Measurements from ENCODE around the gene MTMR3.

Gene MTMR3

DNA sequence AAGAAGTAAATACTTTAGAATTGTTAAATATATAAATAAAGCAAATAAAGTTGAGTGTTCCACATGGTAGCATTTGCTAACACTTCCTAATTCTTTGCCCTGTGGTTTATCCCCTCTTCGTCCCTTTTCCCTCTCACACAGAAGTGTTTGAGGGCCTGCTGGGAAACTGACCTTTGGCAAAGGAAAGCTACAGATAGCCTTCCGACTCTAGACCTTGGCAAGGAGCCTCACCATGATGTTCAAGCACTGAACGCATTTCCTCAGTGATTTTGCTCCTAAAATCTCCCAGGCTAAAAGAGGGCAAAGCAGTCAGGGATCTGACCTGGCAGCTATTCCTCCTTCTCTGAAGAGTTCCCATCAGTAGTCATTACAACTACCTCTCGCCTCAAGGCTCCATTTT, 144.8 kb downstream of the MTMR3 start:
- DNase-seq (ENCODE audit: low read depth): no peak

DNA sequence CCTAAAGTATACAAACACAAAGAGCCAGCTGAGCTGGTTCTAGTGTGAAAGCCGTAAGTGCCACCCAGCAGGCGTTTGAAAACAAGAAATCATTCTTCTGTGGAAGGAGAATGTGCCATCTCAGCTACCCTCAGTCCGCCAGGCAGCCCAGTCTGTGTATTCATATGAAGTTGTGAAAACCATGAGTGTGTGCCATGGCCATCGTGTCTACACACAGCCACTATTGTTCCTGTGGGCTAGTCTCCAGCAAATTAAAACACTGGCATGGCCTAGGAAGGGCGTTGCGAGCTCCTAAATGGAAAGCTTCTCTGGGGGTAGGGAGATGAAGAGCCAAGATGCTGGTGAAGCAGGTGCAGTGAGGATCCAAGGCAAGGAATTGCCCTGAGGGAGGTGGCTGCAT, 145.8 kb downstream of the MTMR3 start:
- no peak for DNase-seq (ENCODE audit: low read depth)

DNA sequence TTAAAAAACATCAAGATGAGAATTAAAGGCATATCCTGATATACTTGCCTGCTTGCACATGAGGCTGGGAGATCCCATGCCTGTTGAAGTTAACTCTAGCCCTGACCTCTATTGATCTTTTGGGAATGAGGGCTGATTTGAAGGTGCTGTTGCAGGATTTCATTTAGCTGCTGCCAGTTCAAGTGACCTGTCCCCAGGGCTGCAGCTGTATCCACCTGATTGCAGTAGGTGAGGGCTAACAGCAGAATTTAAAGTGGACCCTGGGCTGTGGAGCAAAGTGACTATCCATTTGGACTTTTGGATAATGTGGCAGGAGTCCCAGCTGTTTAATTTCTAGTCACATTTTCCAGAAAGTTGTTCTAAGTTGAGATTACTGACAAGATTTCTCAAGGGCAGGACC, 146.5 kb downstream of the MTMR3 start:
- no peak for DNase-seq (ENCODE audit: low read depth)

DNA sequence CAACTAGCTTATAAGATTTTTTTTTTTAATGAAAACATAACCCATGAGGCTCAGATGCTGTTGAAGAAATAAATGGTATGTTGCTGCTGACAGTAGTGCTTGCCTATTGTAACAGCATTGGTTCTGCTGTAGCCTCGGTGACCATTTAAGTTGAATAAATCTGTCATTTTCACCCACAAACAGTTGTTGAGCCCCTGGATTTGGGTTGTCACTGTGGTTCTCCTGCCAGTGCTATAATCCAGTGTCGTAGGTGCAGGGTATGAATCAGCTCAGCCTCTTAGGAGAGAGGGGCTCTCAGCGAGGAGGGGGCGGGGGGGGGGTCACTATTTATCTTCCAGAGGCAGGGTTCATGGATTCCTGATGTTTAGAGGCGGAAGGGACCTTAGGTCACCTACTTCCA, 147.4 kb downstream of the MTMR3 start:
- no peak for DNase-seq (ENCODE audit: low read depth)

DNA sequence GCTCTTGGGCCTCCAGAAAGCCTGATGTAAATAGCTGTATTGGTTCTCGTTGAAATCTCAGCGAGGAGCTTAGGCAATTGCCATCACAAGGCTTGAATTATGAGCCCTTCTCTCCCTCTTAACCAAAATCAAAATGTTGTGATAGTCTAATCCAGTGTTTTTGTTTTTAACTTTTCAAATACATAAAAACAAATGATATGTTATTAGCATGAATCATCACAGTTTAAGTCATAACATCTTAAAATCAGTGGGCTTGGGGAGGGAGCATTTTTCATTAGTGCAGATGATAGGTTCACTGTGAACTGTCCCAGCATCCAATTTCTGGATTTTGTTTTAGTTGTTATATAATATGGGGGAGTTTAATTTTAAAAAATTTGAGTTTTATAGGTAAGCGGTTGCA, 148.4 kb downstream of the MTMR3 start:
- DNase-seq (ENCODE audit: low read depth): no peak

DNA sequence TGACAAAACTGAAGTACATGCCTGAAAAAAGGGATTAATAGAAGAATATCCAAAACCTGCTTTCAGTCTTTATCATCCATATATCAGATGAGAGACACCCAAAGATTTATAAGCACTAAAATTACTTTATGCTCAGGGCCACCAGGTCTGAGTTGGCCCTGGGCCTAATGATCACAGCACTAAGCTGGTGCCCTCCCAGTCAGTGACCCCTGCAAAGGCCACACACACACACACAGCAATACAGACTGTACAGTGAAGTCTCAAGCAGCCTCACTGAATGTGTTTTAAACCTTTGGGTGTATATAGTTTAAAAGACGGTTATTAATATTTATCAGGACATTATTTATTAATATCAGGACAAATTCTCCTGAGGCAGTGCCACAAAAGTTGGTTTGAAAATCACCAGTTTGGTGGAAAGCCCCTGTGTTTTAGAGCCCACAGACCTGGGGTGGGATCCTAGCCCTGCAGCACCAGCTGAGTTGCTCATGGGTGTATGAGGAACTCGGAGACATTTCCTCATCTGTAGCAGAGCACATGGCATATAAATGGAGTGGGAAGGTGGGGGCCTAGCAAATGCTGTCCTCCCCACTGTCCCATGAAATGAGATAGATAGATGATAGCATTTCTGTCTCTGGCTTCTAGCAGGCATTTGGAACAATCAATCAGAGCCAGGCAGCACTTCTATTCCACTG, 148.9 kb downstream of the MTMR3 start:
- no peak for DNase-seq (ENCODE audit: low read depth)

DNA sequence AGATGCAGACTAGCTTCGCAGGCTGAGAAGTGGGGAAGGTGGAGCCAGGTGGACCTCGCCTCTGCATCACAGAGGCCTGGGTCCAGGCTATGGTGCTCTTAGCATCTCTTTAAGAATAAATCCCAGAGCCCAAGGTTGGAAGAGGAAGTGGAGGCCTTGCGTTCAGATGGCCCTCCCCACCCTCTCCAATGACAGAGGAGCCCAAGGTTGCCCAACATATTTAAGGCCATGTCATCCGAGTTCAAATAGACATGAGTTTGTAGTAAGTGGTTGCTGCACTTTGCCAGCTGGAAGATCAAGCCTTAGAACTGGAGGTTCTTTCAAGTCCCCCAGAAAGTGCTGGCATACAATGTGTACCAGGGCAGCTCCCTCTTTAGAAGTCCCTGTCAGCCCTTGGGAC, 150.2 kb downstream of the MTMR3 start:
- DNase-seq (ENCODE audit: low read depth): no peak

DNA sequence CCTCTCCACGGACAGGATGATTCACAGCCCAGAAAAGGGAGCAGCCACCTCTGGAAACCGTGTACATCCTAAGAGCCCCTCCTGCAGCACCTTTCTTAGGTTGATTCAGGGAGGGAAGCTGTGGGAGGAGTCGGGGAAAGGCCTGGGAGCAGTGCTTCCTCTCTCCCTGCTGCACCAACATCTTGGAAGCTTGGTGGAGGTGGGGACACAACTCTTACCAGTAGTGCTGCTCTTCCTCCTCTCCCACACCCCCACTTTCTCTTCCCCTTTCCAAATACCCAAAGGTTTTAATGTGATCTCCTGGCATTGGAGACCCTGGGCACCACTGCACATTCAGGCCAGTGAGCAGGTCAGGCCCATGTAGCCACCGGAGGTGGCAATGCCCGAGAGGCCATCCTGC, 150.9 kb downstream of the MTMR3 start:
- no peak for DNase-seq (ENCODE audit: low read depth)

DNA sequence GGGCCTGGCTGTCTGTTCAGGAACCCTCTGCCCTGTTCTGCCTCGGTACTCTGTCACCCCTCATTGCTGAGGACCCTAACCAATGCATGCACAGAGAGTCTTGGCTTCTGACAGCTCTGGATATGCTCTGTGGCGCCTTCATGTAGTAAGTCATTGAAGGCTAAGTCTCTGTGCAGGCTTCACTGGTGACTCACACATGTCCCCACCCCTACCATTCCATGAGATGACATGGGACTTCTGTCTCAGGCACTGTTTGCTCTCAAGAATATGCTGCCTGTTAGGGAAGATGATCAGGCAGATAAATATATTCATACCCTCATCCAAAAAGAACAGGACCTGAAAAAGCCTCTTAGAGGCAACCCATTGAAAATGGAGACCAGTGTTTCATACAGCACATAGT, 153.7 kb downstream of the MTMR3 start:
- DNase-seq (ENCODE audit: low read depth): no peak

DNA sequence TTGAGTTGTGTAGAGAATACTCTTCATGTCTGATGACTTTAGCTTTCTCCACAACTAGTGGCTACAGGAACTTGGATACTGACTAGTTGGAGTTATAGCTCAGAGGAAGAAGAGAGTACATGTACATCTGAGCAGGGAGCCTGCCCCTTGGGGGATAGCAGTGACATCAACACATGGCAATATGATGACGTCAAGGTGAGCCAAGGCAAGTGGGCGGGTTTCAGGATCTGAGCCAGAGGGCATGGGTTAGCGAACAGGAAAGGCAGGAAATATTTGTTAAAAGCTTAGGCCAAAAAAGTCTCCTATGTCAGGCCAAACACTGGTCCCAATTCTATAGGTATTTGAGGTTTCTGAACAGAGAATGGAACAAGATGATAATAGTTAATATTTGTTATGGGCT, 155.2 kb downstream of the MTMR3 start:
- peak; percentile 34 for DNase-seq (ENCODE audit: low read depth)

DNA sequence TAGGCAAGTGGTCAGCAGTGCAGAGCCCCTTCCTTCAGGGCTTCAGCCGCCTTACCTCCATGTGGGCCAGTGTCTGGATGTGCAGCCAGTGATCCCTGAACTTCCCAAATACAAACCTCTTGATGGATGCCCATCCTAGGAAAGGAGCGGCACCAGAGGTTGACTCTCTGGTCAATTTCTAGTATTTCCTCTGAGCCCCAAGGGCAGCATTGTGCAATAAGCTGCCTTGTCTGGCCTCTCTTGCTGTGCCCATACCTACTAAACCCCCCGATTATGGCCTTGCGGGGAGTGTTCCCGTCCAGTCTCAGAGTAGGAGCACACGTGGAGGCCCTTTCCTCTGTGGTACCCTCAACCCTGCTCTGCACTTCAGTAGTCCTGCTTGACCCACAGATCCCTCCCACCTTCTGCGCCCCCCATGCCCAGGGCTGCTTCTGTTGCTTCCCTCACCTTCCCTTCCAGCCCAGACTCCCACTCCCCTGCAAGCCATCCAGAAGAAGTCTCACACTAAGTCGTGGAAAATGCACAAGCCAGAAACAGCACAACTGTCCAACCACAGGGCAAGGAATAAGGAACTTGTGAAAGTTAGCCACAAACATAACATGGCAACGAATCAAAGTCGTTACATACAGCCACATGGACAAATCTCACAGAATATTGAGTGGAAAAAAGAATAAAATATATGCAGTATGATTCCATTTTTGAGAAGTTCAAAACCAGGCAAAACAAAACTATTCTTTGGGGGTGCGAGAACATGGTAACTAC, 157.7 kb downstream of the MTMR3 start:
- no peak for DNase-seq (ENCODE audit: low read depth)

DNA sequence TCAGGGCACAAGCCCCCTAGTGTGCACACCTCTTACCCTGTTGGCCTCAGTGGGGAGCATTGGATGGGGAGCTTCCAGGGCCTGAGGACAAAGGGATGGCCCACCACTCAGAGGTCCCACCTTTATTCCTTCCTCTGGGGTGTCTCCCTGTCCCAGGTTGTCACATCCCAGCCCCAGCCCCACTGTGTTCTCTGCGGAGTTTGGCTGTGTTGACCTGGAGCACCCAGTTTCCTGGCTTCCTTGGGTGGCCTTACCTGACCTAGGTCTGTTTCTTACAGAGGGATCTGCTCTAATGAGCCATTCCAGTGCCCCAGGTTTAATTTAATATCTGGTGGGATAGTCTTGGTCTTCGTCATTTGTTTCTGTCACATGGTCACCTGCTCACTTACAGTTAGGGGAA, 158.5 kb downstream of the MTMR3 start:
- DNase-seq (ENCODE audit: low read depth): no peak

DNA sequence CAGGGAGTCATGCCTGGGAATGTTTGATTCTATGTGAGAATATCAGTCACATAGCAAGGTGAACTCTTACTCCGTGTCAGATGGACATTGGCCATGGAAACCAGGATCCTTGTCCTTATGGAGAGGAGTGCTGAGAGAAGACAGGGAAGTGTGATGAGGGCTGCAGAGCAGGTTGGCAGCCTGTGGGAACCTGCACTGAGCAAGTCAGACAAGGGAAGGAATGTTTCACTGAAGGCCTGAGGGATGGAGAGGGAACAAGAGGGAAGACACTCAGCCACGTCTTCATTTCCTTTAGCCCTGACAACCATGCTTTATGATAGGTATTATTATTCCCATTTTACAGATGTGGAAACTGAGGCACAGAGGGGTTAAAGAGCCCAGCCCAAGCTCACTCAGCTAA, 158.9 kb downstream of the MTMR3 start:
- DNase-seq (ENCODE audit: low read depth): no peak

DNA sequence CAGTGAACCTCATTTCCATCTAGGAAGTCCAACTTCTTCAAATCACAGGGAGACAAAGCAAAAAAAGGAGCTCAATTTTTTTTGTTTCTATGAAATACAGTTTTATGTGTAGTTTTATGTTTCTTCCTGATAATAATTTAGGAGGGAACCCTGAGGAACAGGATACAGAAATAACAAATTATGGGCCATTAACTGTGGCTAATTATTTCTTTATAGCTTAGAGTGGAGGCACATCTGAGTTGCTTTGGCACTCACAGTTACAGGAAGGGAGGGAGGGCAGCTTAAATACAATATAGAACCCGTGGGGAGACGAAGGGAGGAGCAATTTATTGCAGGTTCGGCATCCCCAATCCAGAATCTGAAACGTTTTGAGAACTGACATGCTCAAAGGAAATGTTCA, 160.2 kb downstream of the MTMR3 start:
- DNase-seq (ENCODE audit: low read depth): no peak

DNA sequence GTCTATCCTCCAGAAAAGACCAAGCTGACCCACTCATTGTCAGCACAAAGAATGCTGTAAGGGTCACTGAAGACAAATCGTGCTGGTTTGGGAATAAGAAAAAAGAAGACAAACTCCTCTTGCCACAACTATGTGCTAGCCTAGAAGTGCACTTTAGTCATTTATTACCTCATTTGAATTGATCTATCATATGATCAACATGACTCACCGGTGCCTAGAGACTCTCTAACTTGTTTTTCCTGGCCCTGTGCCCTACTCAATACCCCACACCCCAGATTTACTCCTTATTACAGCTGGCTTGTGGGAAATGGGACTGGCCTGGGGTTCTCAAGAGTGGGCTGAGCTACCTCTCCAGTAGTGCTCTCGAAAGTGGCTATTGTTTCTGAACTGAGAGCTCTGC, 161.4 kb downstream of the MTMR3 start:
- DNase-seq (ENCODE audit: low read depth): peak; percentile 70

DNA sequence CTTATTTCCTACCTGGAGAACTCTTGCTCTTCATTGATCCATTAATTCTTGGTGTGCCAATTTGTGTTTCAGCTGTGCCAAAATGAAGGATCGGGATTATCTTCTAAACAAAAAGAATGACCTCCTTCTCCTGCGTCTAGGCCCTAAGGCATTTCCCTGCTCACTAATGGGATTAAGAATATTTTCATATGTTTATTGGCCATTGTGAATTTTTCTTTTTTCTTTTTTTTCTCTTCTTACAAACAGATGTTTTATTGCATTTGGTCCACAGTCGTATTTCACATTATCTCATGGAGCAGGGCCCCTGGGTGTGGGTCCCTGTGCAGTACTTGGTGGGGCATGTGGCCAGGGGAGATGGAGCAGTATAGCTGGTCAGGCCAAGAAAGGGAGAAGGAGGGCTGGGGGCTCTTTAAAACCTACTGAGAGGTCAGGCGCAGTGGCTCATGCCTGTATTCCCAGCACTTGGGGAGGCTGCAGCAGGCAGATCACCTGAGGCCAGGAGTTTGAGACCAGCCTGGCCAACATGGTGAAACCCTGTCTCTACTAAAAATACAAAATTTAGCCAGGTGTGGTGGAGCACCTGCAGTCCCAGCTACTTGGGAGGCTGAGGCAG, 162.0 kb downstream of the MTMR3 start:
- DNase-seq (ENCODE audit: low read depth): no peak

DNA sequence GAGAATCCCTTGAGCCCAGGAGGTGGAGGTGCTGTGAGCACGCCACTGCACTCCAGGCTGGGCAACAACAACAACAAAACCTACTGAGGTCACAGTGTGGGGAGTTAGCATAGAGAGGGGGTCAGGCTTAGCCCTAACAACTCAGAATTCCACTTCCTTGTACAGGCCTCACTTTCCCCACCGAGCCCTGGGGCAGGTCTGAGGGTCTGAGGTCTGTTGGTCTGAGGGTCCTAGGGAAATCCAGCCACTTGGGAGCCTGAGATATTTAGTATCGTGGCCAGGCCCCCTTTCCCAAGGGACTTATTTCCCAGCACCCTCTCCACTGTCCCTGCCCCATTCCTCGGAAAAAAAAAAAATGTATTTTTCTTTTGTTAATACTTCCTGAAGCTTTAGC, 162.5 kb downstream of the MTMR3 start:
- no peak for DNase-seq (ENCODE audit: low read depth)

DNA sequence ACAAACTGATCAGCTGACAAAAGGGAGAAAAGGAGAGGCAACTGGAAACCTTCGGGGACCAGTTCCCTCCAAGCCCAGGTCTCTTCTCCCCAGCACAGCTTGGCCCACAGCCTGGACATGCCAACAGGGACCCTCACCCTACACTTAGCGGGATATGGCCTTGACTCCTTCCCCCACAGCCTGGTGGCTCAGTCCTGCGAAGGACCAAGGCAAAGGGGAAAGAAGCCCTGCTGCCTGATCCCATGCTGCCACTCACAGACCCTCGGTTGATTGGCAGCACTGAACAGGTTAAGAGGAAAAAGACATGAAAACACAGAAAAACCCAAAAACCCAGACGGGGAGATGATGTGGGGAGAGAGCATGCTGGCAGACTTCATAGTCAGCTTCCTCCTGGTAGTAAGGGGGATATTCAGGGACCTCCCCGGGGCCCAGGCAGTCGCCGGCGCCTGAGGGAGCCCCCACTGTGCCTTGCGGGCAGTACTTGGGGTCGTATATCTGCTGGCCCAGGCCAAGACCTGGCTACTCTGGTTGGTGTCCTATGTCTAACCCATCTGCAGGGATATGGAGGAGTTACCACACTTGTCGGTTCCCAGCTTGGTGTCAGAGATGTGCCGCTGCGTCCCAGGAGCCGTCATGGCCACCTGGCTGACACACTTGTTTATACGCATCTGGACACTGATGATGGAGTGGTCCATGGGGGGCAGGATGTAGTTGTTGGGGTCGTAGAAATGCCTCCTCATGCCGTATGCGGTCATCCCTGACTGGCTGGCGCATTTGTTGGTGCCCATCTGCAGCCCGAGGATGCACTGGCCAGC, 163.1 kb downstream of the MTMR3 start:
- DNase-seq (ENCODE audit: low read depth): no peak

DNA sequence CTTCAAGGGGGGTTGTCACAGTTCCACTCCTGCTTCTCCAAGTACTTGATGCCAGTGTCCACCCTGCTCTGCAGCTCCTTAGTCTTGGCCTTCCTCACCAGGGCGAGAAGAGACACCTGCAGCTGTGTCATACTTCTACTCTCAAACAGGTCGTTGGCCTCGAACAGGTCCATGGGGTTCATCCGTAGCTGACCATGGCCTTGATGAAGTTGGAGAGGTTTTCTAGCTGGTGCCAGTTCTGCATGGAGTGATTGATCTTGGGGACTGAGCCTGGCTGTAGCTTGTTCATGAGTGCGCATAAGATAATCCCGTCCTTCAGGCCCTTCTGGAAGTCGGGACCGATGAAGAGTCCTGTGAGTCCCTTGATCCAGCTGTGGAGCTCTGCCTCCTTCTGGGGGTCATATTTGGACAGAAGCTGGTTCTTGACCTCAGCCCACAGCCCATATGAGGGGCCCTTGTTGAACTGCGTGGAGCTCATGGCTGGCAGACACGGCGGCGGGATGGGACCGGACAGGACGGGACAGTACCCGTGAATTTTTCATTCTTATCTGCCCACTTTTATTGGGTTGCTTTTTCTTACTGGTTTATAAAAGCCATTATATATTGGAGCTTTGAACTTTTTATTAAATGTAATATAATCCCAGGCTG, 163.9 kb downstream of the MTMR3 start:
- DNase-seq (ENCODE audit: low read depth): no peak

DNA sequence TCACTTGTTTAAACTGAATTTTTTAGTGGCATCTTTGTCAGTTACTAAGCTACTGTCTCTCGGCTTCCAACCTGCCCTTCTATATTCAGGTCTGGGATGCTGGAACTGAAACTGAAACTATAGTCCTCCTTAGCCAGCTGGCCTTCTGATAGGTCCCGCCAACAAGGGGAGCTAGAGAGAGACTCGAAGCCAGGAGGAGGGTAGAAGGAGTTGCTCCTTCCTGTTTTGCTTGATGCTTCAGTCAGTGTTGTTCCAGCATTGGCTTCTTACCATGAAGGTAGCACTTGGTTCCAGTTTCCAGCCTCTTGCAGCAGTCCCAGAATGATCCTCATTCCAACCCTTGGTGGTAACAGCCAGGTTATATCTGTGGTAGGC, 164.4 kb downstream of the MTMR3 start:
- DNase-seq (ENCODE audit: low read depth): no peak

DNA sequence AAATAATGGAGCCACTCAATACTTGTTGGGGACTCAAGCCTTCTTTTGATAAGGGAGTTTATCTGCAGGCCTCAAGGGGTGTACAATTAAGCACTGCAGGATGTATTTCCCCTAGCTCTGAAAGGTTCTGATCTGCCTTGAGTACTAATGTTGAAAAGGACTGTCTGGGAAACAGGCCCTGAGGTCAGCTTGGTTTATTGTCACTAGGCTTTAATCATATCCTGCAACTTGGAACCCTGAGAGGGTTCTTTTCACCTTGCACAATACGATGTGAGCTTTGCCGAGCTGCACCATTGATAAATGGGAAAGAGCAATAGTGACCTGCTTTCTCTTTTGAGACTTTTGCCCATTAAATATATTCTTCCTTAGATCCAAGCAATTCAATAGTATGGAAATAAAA, 165.7 kb downstream of the MTMR3 start:
- no peak for DNase-seq (ENCODE audit: low read depth)

DNA sequence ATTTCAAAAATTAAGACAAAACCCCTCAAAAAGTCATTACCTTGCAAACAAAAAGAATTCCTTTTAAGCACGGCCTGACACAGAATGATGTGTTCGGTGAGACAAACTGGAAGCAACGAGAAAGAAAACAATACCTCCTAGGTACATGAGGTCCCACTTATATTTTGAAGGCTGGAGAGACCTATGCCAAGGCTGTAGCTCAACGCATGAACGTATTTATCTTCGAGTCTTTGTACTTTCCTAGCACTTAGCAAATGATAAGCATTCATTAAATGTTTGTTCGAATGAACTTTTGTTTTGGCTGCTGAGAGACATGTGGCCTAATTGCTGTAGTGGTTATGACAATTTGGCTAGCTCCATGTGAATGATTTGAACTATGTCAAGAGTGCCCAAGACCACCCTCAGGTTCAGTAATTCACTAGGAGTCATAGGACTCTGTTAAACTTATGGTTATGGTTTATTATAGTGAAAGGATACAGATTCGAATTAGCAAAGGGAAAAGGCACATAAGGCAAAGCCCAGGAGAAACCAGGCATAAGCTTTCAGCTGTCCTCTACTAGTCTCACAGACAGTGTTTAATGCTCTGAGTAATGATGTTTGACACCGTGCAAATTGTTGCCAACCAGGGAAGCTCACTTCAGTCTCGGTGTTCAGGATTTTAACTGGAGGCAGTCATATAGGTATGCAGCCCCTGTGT, 171.2 kb downstream of the MTMR3 start:
- no peak for DNase-seq (ENCODE audit: low read depth)

All from HS-5 (cell line).